ENCODE data around the gene BCAS1.

DNA sequence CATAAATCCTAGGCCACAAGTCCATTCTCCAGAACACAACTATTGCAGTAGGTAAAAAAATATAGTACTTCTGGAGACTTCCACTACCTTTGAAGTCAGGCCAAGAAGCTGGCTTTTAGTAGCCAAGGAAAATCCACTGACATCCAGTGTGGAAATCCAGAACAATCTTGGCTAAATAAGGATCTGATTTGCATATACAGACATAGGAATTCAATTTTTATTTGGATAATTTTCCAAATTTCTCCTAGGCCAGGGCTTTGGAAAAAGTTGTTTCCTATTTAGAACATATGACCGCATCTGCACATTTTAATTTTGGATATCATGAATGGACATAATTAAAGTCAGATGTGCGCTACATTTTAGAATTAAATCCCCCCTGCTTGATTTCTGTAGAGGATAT lies 100.2 kb downstream of the BCAS1 start:
- TF ChIP-seq EP300 (IDR thresholded peaks at IDR 0.05; ENCODE audit: borderline replicate concordance) (no peak), YY1 (IDR thresholded peaks at IDR 0.05; ENCODE audit: low read depth) (no peak), CREB1 (IDR thresholded peaks at IDR 0.05; ENCODE audit: low read depth) (no peak), FOXM1 (IDR thresholded peaks at IDR 0.05; ENCODE audit: borderline replicate concordance, low read depth) (no peak), REST (IDR thresholded peaks at IDR 0.05; ENCODE audit: low read depth) (no peak), ZBTB7A (IDR thresholded peaks at IDR 0.05; ENCODE audit: low read depth) (no peak), TEAD4 (IDR thresholded peaks at IDR 0.05) (no peak), TCF12 (IDR thresholded peaks at IDR 0.05; ENCODE audit: low read depth) (no peak)
- TF ChIP-seq, protein P1, sequence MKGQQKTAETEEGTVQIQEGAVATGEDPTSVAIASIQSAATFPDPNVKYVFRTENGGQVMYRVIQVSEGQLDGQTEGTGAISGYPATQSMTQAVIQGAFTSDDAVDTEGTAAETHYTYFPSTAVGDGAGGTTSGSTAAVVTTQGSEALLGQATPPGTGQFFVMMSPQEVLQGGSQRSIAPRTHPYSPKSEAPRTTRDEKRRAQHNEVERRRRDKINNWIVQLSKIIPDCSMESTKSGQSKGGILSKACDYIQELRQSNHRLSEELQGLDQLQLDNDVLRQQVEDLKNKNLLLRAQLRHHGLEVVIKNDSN (IDR thresholded peaks at IDR 0.05), result no peak
